PFSK-1 (cell line): Measurements from ENCODE around the gene HCFC1.

Experiments used
- POLR2AphosphoS5 ChIP-seq: IDR thresholded peaks from 2 replicates; pipeline ENCODE4 v1.6.1; 2012; ENCODE audit warnings: low read depth, mild to moderate bottlenecking, control low read depth, low read length, moderate library complexity
- TAF1 ChIP-seq: IDR thresholded peaks from 2 replicates; pipeline ENCODE4 v1.6.1; 2012; ENCODE audit warnings: low read length, control low read depth, borderline replicate concordance; ENCODE audit not compliant: insufficient read depth
- TF ChIP-seq, protein P1 (sequence below), 2 experiments: IDR thresholded peaks; 2 replicates each; pipeline versions ENCODE4 v1.6.1 to v1.8.0; 2011 to 2012; ENCODE audit warnings: low read depth in 2 of 2, low read length in 2 of 2, control low read depth in 1 of 2, inconsistent platforms in 1 of 2, mild to moderate bottlenecking in 1 of 2, moderate library complexity in 1 of 2; ENCODE audit not compliant: insufficient read depth in 1 of 2

DNA sequence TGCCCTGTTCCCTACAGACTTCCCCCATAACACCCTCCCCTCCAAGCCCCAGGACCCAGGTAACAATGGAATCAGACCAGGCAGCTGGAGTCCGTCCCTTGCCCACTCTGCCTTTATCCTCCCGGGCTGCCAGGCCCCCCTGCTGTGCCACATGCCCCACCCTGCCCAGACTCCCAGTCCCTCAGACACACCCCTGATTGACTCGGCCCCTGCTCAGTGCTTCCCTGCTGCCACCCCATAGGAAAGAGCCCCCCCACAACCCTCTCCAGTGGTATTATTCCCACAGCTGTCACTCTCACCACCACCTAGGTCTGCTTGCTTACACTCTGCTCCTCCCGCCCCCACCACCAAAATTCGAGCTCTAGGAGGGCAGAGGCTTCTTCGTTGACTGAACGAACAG lies 32.0 kb downstream of the HCFC1 start:
- TF ChIP-seq POLR2AphosphoS5, result no peak
- TF ChIP-seq TAF1, result no peak
- TF ChIP-seq, protein P1, sequence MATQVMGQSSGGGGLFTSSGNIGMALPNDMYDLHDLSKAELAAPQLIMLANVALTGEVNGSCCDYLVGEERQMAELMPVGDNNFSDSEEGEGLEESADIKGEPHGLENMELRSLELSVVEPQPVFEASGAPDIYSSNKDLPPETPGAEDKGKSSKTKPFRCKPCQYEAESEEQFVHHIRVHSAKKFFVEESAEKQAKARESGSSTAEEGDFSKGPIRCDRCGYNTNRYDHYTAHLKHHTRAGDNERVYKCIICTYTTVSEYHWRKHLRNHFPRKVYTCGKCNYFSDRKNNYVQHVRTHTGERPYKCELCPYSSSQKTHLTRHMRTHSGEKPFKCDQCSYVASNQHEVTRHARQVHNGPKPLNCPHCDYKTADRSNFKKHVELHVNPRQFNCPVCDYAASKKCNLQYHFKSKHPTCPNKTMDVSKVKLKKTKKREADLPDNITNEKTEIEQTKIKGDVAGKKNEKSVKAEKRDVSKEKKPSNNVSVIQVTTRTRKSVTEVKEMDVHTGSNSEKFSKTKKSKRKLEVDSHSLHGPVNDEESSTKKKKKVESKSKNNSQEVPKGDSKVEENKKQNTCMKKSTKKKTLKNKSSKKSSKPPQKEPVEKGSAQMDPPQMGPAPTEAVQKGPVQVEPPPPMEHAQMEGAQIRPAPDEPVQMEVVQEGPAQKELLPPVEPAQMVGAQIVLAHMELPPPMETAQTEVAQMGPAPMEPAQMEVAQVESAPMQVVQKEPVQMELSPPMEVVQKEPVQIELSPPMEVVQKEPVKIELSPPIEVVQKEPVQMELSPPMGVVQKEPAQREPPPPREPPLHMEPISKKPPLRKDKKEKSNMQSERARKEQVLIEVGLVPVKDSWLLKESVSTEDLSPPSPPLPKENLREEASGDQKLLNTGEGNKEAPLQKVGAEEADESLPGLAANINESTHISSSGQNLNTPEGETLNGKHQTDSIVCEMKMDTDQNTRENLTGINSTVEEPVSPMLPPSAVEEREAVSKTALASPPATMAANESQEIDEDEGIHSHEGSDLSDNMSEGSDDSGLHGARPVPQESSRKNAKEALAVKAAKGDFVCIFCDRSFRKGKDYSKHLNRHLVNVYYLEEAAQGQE (IDR thresholded peaks at IDR 0.05; ENCODE audit: insufficient read depth in 1 of 2, low read depth in 2 of 2, low read length in 2 of 2), result no peak
